Ectodermal cell (in vitro differentiated cells): ENCODE results near the gene NRDC.

ENCODE experiments used
- H3K27ac ChIP-seq: 2 replicates; pipeline ENCODE4 v1.7.0; 2013; ENCODE audit warnings: mild to moderate bottlenecking, low read depth, low read length; ENCODE audit not compliant: insufficient read depth, poor library complexity, severe bottlenecking
- H3K27me3 ChIP-seq: 2 replicates; pipeline ENCODE4 v1.7.0; 2013; ENCODE audit warnings: mild to moderate bottlenecking, low read length; ENCODE audit not compliant: insufficient read depth, control insufficient read depth, poor library complexity, severe bottlenecking
- H3K36me3 ChIP-seq: one replicate; pipeline ENCODE4 v1.7.0; 2013; ENCODE audit warnings: low read length; ENCODE audit not compliant: control insufficient read depth, insufficient read depth
- H3K4me1 ChIP-seq: one replicate; pipeline ENCODE4 v1.7.0; 2013; ENCODE audit warnings: low read length; ENCODE audit not compliant: control insufficient read depth, insufficient read depth
- H3K4me3 ChIP-seq: 2 replicates; pipeline ENCODE4 v1.7.0; 2013; ENCODE audit warnings: low read depth, low read length, control low read depth; ENCODE audit not compliant: insufficient read depth
- H3K9me3 ChIP-seq: 2 replicates; pipeline ENCODE4 v1.7.0; 2013; ENCODE audit warnings: mild to moderate bottlenecking, low read length, moderate library complexity; ENCODE audit not compliant: control insufficient read depth
- WGBS, 2 experiments: methylation state at CpG; one replicate each; pipeline ENCODE4 v1.1.7; 2013; ENCODE audit warnings: missing lambda C conversion rate in 2 of 2; 5-methylcytosine and 5-hydroxymethylcytosine counted together

Gene NRDC

GRCh38 chr1:51784997-51785421 is 93.5 kb downstream of the NRDC start:
- H3K4me1 ChIP-seq, result no peaks in the 10 kb centered on the region
- H3K4me3 ChIP-seq, result no peak overlapping the region
- WGBS, 2 experiments, result 95 to 96% methylated on average over 4 of the region's 4 CpGs
- H3K36me3 ChIP-seq, result peaks cover 41% of the 10 kb centered on the region
- H3K9me3 ChIP-seq, result no peaks in the 10 kb centered on the region
- no peak overlapping the region for H3K27ac ChIP-seq
- H3K27me3 ChIP-seq, result no peaks in the 10 kb centered on the region

- 97 to 100% methylated on average over 3 of the region's 3 CpGs for WGBS, 2 experiments
- no peaks in the 10 kb centered on the region for H3K4me1 ChIP-seq
- no peak overlapping the region for H3K4me3 ChIP-seq
- H3K9me3 ChIP-seq, result no peaks in the 10 kb centered on the region
- peaks cover 14% of the 10 kb centered on the region for H3K36me3 ChIP-seq
- H3K27ac ChIP-seq, result no peak overlapping the region
- H3K27me3 ChIP-seq, result no peaks in the 10 kb centered on the region
Observed at GRCh38 chr1:51780927-51781326, 97.6 kb downstream of the NRDC start.

DNA sequence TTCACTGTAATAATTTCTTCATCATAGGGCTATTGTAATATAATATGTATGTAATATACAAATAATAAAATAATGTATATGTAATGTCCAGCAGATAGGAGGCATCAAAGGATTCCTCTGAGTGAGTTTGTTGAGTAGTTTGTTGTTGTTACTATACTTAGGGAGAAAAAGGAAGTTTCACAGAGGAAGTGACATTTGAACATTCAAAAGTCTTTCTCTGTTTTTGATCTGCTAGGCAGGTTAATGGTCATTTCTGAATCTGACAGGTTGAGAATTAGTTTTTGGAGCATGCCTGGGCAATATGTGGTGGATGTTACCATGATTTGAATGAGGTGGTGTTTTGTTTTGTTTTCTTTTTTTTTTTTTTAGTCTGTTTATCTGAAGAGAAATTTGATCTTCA is 102.1 kb downstream of the NRDC start:
- no peak overlapping the region for H3K4me3 ChIP-seq
- no peaks in the 10 kb centered on the region for H3K9me3 ChIP-seq
- H3K27me3 ChIP-seq, result no peaks in the 10 kb centered on the region
- no peaks in the 10 kb centered on the region for H3K4me1 ChIP-seq
- no peak overlapping the region for H3K27ac ChIP-seq
- H3K36me3 ChIP-seq, result peaks cover 20% of the 10 kb centered on the region

DNA sequence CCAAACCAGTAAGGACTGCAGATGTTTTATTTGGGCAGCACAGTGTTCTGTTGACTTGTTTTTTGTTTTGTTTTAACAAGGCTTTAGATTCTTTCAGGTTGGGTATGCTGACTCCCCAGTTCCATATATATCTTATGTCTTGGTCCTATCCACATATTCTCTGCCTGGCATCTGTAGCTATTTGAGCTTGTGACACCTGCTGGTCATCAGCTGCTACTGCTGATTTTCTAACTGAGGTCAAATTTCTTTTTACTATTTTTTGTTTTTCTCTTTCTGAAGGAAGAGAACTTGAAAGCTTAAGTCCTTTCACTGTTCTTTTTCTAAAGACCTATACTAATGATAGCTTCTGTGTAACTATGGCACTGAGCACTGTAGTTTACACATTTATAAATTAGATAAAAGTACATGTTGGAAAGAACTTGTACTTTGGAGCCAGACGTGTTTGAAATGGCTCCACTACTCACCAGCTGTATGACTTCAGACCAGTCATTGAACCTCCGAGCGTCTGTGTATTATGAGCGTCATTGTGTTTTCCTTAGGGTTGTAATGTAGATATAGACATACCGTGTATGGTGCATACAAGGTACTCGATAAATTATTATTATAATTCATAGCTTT is 109.4 kb downstream of the NRDC start:
- WGBS, 2 experiments, result 95 to 99% methylated on average over 2 to 4 of the region's 6 CpGs
- H3K36me3 ChIP-seq, result peaks cover 33% of the 10 kb centered on the region
- H3K27ac ChIP-seq, result no peak overlapping the region
- no peaks in the 10 kb centered on the region for H3K27me3 ChIP-seq
- no peak overlapping the region for H3K4me3 ChIP-seq
- no peaks in the 10 kb centered on the region for H3K4me1 ChIP-seq
- H3K9me3 ChIP-seq, result no peaks in the 10 kb centered on the region

DNA sequence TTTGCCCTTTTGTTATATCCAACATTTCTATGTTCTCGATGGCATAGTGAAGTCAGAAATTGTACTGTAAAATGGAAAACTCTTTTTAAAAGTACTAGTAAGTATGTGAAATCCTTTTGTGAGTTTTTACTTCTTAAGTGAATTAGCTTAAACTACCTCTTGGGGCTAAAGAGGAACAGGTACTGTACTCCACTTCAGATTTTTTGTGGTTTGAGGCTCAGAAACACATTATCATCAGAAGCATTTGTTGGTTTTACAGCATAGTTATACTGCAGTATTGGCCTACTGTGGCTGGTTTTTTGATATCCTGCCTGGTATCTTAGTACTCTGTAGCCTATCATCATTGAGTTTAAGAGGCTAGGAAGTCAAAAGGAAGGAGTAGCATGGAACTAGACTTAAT is 117.2 kb downstream of the NRDC start:
- no peak overlapping the region for H3K27ac ChIP-seq
- no peaks in the 10 kb centered on the region for H3K4me1 ChIP-seq
- no peak overlapping the region for H3K4me3 ChIP-seq
- peaks cover 8% of the 10 kb centered on the region for H3K36me3 ChIP-seq
- H3K9me3 ChIP-seq, result no peaks in the 10 kb centered on the region
- 100% methylated on average over 1 of the region's 1 CpG; no CpG with 5 or more reads in 1 of the 2 experiments for WGBS, 2 experiments
- H3K27me3 ChIP-seq, result no peaks in the 10 kb centered on the region

DNA sequence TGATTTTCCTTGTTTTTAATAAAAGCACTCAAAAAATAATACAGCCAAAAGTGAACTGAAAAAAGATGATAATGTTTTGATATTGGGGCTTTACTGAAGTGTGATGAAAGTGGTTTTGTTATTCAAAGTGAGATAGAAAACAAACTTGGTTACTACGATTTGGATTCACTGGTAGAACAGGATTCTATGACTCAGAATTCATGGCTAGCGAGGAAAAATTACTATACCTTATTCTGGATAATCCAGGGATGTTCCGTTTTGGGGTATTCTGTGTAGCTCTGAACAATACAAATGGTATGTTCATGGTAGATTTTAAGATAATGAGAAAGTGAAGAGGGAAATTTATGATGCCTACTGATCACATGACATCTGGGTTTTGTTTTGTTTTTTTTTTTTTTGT is 117.7 kb downstream of the NRDC start:
- Histone ChIP-seq H3K27ac (no peak overlapping the region), H3K36me3 (peaks cover 8% of the 10 kb centered on the region), H3K9me3 (no peaks in the 10 kb centered on the region), H3K27me3 (no peaks in the 10 kb centered on the region), H3K4me1 (no peaks in the 10 kb centered on the region), H3K4me3 (no peak overlapping the region)
- WGBS, 2 experiments, result 89 to 96% methylated on average over 3 of the region's 3 CpGs

- no peak overlapping the region for H3K27ac ChIP-seq
- no peak overlapping the region for H3K4me3 ChIP-seq
- H3K27me3 ChIP-seq, result no peaks in the 10 kb centered on the region
- H3K4me1 ChIP-seq, result no peaks in the 10 kb centered on the region
- no peaks in the 10 kb centered on the region for H3K36me3 ChIP-seq
- 90 to 95% methylated on average over 3 to 4 of the region's 4 CpGs for WGBS, 2 experiments
- H3K9me3 ChIP-seq, result no peaks in the 10 kb centered on the region
Observed at GRCh38 chr1:51758310-51758709, 120.2 kb downstream of the NRDC start.

- Histone ChIP-seq H3K27me3 (no peaks in the 10 kb centered on the region), H3K27ac (no peak overlapping the region), H3K36me3 (peaks cover 10% of the 10 kb centered on the region), H3K9me3 (no peaks in the 10 kb centered on the region), H3K4me3 (no peak overlapping the region), H3K4me1 (no peaks in the 10 kb centered on the region)
- WGBS, 2 experiments, result 94% methylated on average over 2 of the region's 2 CpGs; no CpG with 5 or more reads in 1 of the 2 experiments
Observed at GRCh38 chr1:51756290-51756689, 122.2 kb downstream of the NRDC start.

GRCh38 chr1:51755437-51755836 is 123.1 kb downstream of the NRDC start:
- WGBS, 2 experiments, result 95% methylated on average over 7 of the region's 7 CpGs
- no peak overlapping the region for H3K4me3 ChIP-seq

GRCh38 chr1:51754666-51755065 is 123.9 kb downstream of the NRDC start:
- Histone ChIP-seq H3K4me1 (no peaks in the 10 kb centered on the region), H3K36me3 (peaks cover 10% of the 10 kb centered on the region), H3K9me3 (no peaks in the 10 kb centered on the region), H3K4me3 (no peak overlapping the region), H3K27ac (no peak overlapping the region), H3K27me3 (no peaks in the 10 kb centered on the region)
- 96 to 98% methylated on average over 3 of the region's 3 CpGs for WGBS, 2 experiments

More at GRCh38 chr1:51755437-51755836, 123.1 kb downstream of the NRDC start:
- Histone ChIP-seq H3K27ac (no peak overlapping the region), H3K4me1 (no peaks in the 10 kb centered on the region), H3K9me3 (no peaks in the 10 kb centered on the region), H3K36me3 (peaks cover 10% of the 10 kb centered on the region), H3K27me3 (no peaks in the 10 kb centered on the region)

- no peaks in the 10 kb centered on the region for H3K27me3 ChIP-seq
- H3K27ac ChIP-seq, result no peak overlapping the region
- no peaks in the 10 kb centered on the region for H3K9me3 ChIP-seq
- no peaks in the 10 kb centered on the region for H3K4me1 ChIP-seq
- H3K4me3 ChIP-seq, result no peak overlapping the region
- peaks cover 10% of the 10 kb centered on the region for H3K36me3 ChIP-seq
Observed at GRCh38 chr1:51753969-51754368, 124.6 kb downstream of the NRDC start.
